Muscle of back (tissue), 11 donors: ENCODE measurements around the gene COPB1. TPM values are rescaled to one million over a fixed set of nuclear protein-coding genes. Genes with fewer than 3 reads are reported as not detected.

ENCODE experiments used
- DNase-seq, 3 donors: peaks; one replicate each; pipeline versions ENCODE4 v3.0.0 to v3.0.0-alpha.2; 2013
- polyA plus RNA-seq, 10 donors: library from polyadenylated mRNA; unstranded; fragments of 120-200 nt; gene quantifications; one replicate each; pipeline ENCODE4 v1.2.1, GENCODE V29; 2013; ENCODE audit not compliant: insufficient read length in 10 of 10

The COPB1 gene
- polyA plus RNA-seq, 10 donors, result 91.8 to 122 (median 97.9) TPM

DNA sequence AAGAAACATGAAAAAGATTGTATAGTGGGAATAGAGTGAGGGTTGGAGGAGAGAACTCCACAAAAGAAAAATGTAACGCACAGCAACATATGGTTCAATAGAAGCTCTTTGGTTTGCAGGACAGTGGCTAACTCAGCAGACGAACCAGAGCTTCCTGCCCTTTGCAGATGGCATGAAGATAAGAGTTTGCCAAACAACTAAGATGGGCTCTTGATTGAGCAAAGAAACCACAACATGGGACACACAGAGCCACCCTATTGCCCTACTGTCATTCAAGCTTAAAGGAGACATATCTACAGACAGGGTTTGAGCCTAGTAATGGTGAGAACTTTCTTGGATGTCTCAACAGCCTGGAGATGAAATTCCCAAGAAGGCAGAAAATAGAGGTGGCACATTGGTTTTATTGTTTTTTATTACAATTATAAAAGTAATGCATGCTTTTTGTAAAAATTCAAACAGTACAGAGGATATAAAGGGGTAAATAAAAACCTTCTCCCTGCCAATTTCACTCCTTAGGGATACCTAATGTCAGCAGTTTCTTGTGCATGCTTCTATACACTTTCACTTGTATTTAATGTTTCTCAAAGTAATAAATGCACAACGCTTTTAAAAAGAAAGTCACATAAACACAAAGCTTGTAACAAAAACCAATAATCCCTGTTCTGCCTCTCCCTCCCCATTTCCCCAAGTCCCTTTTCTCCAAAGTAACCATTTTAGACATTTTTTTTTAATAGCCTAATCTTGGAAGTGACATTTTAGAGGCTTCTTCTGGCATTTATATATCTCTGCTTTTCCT lies 63.7 kb downstream of the COPB1 start:
- no peak for DNase-seq

DNA sequence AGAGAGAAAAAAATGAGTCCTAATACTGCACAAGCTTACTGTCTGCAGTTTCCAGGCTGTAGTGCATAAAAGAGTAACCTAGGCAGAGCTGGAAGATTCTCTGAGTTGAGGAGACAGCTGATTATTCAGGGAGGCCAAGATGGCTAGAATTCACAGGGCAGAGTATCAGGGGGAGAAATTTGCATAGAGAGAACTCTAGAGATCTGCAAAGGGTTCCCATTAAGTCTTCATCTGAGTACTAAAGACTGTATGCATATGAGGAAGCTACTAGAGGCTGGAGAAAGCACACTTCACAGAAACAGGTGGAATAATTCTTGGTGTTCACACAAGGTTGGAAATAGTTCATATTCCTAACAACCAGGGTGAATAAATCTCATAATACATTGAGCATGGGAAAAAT lies 74.0 kb downstream of the COPB1 start:
- DNase-seq, result no peak

DNA sequence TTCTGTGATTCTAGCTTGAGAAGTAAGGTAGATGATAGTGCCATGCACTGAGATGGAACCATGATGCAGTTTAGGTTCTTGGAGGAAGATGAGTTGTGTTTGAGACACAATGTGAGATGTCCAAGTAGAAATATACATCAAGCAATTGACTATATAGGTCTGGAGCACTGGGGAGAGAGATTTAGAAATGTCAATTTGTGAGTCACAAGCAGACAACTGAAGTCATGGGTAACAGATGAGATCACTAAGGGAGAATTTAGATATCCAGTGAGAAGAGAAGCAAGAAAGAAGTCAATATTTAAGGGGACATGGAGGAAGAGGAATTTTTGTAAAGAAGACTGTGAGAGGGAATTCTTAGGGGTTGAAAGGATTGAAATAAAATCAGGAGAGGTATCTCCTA lies 75.5 kb downstream of the COPB1 start:
- no peak for DNase-seq

DNA sequence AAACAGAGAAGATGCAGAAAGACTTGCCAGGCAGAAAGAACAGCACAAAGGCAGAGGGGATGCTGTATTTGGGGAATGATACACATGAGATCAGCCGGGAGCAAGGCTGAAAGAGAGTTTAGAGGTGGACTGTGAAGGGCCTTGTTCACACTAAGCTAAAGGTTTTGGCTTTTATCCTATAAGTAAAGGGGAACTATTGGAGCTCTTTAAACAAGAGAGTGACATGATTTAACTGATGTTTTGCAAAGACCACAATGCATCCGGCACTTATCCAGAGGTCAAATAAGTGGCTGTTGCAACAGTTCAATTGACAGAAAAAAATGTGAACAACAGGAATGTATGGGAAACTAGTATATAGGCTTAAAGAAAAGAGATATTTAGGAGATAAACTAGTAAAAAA lies 76.0 kb downstream of the COPB1 start:
- no peak for DNase-seq

- DNase-seq, result no peak
Observed at GRCh38 chr11:14422814-14423182, 76.8 kb downstream of the COPB1 start.

DNA sequence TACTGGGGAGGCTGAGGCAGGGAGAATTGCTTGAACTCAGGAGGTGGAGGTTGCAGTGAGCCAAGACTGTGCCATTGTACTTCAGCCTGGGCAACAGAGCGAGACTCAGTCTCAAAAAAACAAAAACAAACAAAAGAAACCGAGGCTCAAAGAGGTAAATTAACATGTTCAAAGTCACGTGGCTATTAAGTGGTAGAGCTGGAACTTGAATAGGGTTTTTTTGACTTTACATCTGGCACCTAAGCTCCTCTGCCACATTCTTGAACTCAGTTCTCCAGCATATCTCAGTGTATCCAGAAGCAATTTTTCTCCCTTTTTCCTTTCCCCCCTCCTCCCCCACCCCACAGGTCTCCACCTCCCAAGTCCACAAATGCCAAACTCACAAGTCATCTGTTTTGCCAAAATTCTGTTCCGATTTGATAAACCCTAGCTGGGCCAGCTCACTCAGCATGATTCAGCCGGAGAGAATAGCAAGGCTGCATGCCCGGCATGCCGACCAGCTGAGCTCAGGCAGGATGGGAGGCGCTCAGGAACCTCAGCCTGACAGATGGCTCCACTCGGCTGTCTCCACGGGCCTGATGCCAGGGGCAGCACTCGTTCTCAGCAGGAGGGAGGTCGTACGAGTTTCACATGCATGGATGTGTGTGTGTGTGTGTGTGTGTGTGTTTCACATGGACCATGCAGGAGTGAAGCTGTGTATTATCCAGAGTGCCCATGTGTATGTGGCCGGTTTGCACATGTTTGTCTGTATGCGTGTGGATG lies 77.4 kb downstream of the COPB1 start:
- DNase-seq, result peak; percentile 90 to 99 (median 93)

DNA sequence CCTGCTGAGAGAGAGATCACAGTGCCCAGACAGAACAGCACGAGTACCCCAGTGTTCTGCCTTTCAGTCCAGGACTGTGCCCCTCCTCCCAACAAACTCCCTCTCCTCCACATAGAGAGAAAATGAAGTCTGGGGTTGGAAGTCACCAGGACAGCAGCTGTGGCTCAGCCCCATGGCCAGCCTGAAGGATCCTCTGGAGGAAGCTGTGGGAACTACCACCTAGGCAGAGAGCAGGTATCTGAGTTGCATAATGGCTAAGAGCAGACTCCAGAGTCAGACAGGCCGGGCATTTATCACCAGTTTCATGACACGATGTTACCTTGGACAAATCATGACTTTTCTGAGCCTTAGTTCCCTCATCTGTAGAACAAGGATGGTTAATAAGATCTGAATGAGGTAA lies 79.4 kb downstream of the COPB1 start:
- no peak for DNase-seq

GRCh38 chr11:14418801-14419417 lies 80.7 kb downstream of the COPB1 start:
- DNase-seq, result no peak

GRCh38 chr11:14417617-14418374 lies 81.8 kb downstream of the COPB1 start:
- DNase-seq, result no peak

DNA sequence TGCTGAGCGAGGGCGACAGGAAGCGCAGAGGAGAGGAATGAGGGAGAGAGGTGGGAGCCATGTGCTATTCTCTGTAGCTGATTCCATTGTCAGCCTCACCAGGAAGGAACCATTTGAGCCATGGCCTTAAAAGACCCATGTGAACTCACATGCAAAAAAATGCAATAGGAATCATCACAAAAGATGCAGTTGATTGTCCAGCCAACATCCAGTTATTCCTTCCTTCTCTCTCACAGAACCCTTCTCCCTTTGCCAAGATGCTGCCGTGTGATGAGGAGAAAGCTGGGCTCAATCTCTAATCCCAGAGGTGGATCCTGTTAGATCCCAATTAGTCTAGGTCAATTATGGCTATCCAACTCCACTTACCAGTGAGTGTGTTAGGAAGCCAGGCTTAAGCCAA lies 82.4 kb downstream of the COPB1 start:
- DNase-seq, result no peak

DNA sequence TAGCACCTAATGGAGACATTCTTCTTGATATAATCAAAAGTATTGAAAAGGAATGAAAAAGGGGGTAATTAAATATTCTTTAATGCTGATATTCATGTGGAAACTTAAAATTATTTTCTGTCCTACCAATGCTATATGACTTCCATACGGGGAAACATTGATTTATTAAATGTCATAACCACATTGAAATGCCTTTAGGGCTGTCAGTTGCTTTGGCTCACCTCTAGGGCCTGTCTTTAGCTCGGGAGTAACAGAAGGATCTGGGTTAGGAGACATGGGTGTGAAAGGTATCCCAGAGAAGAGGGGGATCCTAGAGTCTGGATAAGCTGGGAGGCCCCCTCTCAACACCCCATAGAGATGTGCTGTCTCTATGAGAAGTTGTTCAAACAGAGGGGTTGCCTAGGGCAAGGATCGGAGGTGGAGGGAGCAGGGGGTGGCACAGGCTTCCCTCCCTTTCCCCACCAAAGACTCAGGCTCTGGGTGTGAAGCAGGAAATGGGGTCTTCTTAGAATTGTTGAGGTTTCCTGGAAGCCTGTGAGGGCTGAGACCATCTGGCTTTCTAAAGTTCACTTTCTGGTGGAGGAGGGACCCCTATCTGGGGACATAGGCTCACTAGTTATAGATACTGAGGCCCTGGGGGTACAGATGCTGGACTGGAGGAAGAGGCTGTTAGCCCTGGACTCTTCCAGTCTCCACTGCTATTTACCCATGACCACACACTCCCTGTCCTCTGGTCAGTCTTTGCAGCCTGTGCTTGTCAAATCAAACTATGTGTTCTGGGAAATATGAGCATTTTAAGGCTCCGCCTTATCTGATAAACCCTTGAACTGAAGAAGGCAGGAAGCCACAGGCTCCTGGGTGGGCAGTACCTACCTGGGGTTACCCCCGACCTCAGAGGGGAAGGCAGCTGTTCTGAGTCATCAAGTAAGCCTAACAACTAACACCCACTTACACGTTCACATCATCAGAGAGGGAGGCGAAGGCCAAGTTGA lies 84.8 kb downstream of the COPB1 start:
- no peak for DNase-seq

DNA sequence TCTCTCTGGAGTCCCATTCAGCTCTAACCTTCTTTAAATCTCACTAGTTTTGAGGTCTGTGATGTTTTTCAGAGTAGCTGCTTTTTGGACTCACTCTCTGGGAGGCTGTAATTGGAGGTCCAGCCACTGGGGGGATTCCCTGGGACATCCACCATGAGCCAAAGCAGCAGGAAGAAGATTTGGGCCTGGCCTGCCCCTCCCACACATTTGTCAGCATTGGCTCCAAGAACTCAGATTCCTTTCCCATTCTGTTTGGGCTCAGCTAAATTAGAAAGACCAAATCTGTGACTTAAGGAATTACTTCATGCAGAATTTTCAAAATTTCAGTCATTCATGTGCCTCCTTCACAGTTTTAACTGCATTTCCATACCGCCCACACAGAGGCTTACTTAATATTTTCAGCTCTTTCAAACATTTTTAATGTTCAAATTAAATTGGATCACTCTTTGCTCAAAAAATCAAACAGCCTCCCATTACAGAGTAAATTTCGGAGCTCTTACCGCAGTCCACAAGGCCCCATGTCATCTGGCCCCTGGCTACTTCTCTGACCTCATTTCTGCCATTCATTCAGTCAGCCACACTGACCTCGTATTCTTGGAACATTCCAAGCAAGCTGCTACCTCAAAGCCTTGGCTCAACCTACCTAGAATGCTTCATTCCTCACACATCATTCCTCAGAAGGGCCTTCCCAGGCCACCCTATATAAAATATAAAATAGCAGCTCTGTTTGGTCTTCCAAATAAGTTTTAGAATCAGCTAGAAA lies 86.1 kb downstream of the COPB1 start:
- DNase-seq, result peak; percentile 52 to 77 (median 73)

DNA sequence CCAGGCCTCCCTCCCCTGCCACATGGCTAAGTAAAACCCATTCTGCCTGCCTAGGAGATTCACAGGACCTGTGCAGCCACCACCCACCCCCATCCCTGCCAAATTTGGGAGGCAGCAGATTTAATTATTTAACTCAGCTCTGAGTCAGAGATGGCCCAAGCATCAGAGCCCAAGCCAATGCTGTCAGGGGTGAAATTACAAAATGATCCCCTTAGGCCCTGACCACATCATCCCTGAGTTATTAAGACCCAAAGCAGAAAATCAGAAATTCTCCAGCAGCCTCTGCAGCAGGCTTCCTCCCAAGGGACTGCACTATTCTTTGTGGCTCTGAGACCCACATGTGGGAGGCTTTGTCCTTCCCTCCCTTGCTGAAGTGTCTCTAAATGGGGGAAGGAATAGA lies 87.8 kb downstream of the COPB1 start:
- no peak for DNase-seq

GRCh38 chr11:14409891-14410290 lies 89.7 kb downstream of the COPB1 start:
- DNase-seq, result no peak

- DNase-seq, result no peak
Observed at GRCh38 chr11:14408612-14409011, 91.0 kb downstream of the COPB1 start.

Other genes with a start within 250 kb of the COPB1 start
- 10 to 100 TPM; 35.2 to 84.0 (median 42.0) TPM for gene RRAS2, start 140.6 kb downstream of the COPB1 start, polyA plus RNA-seq
- gene PSMA1, start 20.6 kb upstream of the COPB1 start, polyA plus RNA-seq, result 100 to 1,000 TPM; 108 to 153 (median 132) TPM
- gene PDE3B, start 144.0 kb upstream of the COPB1 start, polyA plus RNA-seq, result 1 to 10 TPM; 1.3 to 4.3 (median 2.1) TPM